Measurements from ENCODE around the gene AURKA.

The AURKA gene

DNA sequence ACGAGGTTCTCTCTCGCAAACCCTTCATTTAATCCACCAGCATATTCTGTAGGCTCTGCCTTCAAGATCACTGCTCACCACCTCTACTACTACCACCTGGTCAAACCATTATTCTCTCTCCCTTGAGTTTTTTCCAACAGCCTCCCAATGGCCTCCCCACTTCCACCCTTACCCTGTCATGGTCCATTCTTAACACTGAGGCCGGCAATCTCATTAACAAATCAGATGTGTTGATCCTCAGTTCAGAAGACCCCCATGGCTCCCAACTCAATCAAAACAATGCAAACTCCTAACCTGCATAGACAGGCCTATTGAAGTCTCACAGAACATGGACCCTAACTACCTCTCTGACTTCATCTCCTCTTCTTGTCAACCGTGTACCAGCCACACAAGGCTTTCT lies 2.2 kb downstream of the AURKA start:
- H3K27ac ChIP-seq: no peak overlapping the region
- TF ChIP-seq, protein P1, sequence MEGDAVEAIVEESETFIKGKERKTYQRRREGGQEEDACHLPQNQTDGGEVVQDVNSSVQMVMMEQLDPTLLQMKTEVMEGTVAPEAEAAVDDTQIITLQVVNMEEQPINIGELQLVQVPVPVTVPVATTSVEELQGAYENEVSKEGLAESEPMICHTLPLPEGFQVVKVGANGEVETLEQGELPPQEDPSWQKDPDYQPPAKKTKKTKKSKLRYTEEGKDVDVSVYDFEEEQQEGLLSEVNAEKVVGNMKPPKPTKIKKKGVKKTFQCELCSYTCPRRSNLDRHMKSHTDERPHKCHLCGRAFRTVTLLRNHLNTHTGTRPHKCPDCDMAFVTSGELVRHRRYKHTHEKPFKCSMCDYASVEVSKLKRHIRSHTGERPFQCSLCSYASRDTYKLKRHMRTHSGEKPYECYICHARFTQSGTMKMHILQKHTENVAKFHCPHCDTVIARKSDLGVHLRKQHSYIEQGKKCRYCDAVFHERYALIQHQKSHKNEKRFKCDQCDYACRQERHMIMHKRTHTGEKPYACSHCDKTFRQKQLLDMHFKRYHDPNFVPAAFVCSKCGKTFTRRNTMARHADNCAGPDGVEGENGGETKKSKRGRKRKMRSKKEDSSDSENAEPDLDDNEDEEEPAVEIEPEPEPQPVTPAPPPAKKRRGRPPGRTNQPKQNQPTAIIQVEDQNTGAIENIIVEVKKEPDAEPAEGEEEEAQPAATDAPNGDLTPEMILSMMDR (conservative IDR thresholded peaks at IDR 0.05): no peak
- TF ChIP-seq ZFX (IDR thresholded peaks at IDR 0.05): no peak

DNA sequence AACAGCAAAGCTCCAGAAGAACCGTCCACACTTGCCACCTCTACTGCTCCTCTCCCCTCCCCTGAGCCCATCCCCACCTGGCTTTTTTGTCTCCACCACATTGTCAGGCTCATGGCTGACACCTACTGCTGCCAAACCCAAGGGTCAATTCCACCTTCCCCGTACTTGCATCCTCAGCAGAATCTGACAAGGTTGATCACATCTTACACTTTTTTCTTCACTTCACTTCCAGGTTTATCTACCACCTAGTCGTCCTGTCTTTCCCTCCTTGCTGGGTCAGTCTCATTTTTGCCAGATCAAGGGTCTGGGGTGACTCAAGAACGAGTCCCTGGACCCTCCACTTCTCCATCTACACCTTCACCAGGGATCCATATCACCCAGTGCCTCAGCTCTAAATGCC lies 3.1 kb downstream of the AURKA start:
- TF ChIP-seq, protein P1 (conservative IDR thresholded peaks at IDR 0.05): no peak
- no peak for TF ChIP-seq ZFX (IDR thresholded peaks at IDR 0.05)
- H3K27ac ChIP-seq: no peak overlapping the region

DNA sequence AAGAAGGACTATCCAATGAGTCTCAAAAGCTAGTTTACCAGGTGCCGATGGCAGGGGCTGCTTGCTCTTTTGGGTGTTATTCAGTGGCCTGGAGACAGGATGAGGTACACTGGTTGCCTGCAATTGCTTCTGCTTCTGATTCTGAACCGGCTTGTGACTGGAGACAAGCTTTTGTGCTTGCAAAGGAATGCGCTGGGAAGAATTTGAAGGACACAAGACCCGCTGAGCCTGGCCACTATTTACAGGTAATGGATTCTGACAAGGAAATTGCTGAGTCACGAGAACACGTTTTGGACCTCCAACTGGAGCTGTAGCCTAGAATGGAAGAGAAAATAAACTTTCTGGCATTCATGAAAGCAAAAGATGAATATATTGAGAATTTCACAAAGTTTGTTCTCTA lies 5.8 kb downstream of the AURKA start:
- no peak overlapping the region for H3K27ac ChIP-seq
- no peak for TF ChIP-seq ZFX (IDR thresholded peaks at IDR 0.05)
- TF ChIP-seq, protein P1 (conservative IDR thresholded peaks at IDR 0.05): no peak

GRCh38 chr20:56385130-56385529 lies 6.9 kb downstream of the AURKA start:
- TF ChIP-seq ZFX (IDR thresholded peaks at IDR 0.05): no peak
- TF ChIP-seq, protein P1 (conservative IDR thresholded peaks at IDR 0.05): no peak
- H3K27ac ChIP-seq: no peak overlapping the region

DNA sequence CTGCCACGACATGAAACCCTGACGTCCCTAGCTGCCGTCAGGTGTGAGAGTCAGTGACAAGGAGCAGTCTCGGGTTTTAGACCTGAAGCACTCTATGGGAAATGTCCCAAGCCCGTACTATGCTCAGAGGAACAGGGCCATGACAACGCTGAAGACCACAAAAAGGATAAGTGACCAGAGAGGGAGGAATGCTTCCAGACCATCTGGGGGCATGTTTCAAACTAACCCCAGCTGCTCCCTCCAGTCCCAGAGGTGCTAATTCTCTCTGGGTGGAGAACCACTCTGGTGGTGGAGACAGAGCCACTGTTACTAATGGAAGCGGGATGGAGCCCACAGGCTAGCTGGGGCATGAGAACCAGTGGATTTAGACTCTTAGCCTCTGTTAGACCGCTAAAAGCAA lies 8.7 kb downstream of the AURKA start:
- TF ChIP-seq, protein P1 (conservative IDR thresholded peaks at IDR 0.05): no peak
- TF ChIP-seq ZFX (IDR thresholded peaks at IDR 0.05): no peak
- H3K27ac ChIP-seq: no peak overlapping the region

- TF ChIP-seq, protein P1 (conservative IDR thresholded peaks at IDR 0.05): no peak
- no peak for TF ChIP-seq ZFX (IDR thresholded peaks at IDR 0.05)
- H3K27ac ChIP-seq: no peak overlapping the region
Observed at GRCh38 chr20:56382696-56383095, 9.3 kb downstream of the AURKA start.

GRCh38 chr20:56381501-56381900 lies 10.5 kb downstream of the AURKA start:
- 0 out of 2 replicates have a peak overlapping the region, but pooled peaks have one; percentile 1 for H3K27ac ChIP-seq
- TF ChIP-seq ZFX (IDR thresholded peaks at IDR 0.05): no peak
- TF ChIP-seq, protein P1 (conservative IDR thresholded peaks at IDR 0.05): no peak
